IPS-15b (cell line): ENCODE results near the gene CYTH1.

Experiments
- H3K27me3 ChIP-seq: one replicate; pipeline ENCODE4 v1.6.1; 2013; ENCODE audit warnings: low read length; ENCODE audit not compliant: control insufficient read depth, insufficient read depth
- H3K36me3 ChIP-seq: one replicate; pipeline ENCODE4 v1.6.1; 2013; ENCODE audit warnings: low read length; ENCODE audit not compliant: control insufficient read depth, insufficient read depth
- H3K4me1 ChIP-seq: one replicate; pipeline ENCODE4 v1.6.1; 2013; ENCODE audit warnings: mild to moderate bottlenecking, low read length; ENCODE audit not compliant: control insufficient read depth, insufficient read depth
- H3K4me3 ChIP-seq: one replicate; pipeline ENCODE4 v1.5.1; 2013; ENCODE audit warnings: low read depth, low read length
- H3K9ac ChIP-seq: one replicate; pipeline ENCODE4 v1.6.1; 2013; ENCODE audit warnings: low read depth, mild to moderate bottlenecking, low read length
- H3K9me3 ChIP-seq: one replicate; pipeline ENCODE4 v1.6.1; 2013; ENCODE audit warnings: mild to moderate bottlenecking, low read length; ENCODE audit not compliant: control insufficient read depth, insufficient read depth

Gene CYTH1

GRCh38 chr17:78683408-78683961, 98.6 kb downstream of the CYTH1 start:
- Histone ChIP-seq H3K4me3 (no peak overlapping the region), H3K27me3 (no peaks in the 10 kb centered on the region), H3K9me3 (no peaks in the 10 kb centered on the region), H3K9ac (no peak overlapping the region), H3K36me3 (peaks cover 5% of the 10 kb centered on the region), H3K4me1 (peaks cover 3% of the 10 kb centered on the region)

- Histone ChIP-seq H3K4me1 (peaks cover 3% of the 10 kb centered on the region), H3K36me3 (peaks cover 5% of the 10 kb centered on the region), H3K4me3 (no peak overlapping the region), H3K9me3 (no peaks in the 10 kb centered on the region), H3K27me3 (no peaks in the 10 kb centered on the region), H3K9ac (no peak overlapping the region)
Measured at GRCh38 chr17:78682363-78682762, 99.7 kb downstream of the CYTH1 start.

GRCh38 chr17:78680436-78680835, 101.6 kb downstream of the CYTH1 start:
- H3K9me3 ChIP-seq: no peaks in the 10 kb centered on the region
- no peak overlapping the region for H3K9ac ChIP-seq
- peaks cover 8% of the 10 kb centered on the region for H3K36me3 ChIP-seq
- no peaks in the 10 kb centered on the region for H3K4me1 ChIP-seq
- H3K4me3 ChIP-seq: no peak overlapping the region
- no peaks in the 10 kb centered on the region for H3K27me3 ChIP-seq

DNA sequence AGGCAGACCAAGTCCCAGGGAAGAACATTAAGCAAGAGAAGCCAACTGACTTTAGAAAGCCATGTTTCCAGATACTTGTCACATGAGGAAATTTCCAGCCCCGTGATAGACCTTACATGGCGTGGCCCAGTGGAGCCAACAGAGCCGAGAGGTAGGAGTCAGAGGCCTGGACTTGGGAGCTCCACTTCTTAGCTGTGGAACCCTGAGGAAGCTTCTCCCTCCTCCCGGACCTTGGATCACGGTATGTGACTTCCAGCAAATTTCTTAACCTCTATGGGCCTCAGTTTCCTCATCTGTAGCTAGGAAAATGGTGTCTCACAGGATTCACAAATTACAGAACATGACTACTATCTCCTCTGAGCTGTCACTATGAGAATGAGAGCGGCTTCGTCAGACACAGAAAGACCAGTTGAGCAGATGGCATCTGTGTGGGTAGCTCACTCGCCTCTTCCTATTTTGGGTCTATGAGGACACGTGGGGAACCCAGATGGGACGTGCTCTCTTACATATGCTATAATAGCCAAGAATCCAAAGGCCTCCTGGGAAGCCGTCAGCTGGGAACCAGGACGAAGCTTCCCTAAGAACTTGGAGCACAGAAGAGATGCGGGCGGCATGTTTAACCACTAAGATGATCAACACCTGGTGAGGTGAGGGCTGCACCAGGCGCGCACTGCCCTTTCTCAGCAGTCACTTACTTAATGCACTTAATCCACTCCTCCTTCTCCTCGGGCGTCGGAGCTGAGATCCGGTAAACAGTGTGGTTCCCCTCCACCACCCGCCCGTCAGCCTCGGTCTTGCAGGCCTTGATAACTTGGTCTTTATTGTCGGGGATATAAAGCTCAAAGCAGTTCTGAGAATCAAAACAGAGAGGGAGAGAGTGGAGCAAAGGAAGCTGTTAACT, 102.3 kb downstream of the CYTH1 start:
- Histone ChIP-seq H3K4me3 (no peak overlapping the region), H3K4me1 (no peaks in the 10 kb centered on the region), H3K9ac (no peak overlapping the region), H3K9me3 (no peaks in the 10 kb centered on the region), H3K36me3 (peaks cover 10% of the 10 kb centered on the region), H3K27me3 (no peaks in the 10 kb centered on the region)

DNA sequence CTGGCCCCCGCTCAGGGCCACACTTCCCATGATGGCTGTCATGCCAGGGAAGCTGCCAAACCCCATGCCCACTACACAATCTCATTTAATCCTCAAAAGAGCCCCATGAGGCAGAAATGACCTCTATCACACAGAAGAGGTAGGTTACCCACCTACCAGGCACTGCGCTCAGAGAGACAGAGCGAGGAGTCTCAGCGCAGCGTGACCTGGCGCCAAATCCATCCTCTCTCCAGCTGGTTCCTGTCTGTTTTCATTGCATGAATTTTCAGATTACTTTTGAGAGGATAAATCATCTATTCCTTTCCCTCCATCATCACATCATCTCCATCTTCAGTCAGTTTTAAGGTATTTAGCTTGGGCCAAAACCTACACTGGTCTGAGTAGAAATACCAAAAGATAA, 103.4 kb downstream of the CYTH1 start:
- peaks cover 10% of the 10 kb centered on the region for H3K36me3 ChIP-seq
- no peaks in the 10 kb centered on the region for H3K4me1 ChIP-seq
- H3K27me3 ChIP-seq: no peaks in the 10 kb centered on the region
- no peaks in the 10 kb centered on the region for H3K9me3 ChIP-seq
- no peak overlapping the region for H3K4me3 ChIP-seq
- H3K9ac ChIP-seq: no peak overlapping the region

DNA sequence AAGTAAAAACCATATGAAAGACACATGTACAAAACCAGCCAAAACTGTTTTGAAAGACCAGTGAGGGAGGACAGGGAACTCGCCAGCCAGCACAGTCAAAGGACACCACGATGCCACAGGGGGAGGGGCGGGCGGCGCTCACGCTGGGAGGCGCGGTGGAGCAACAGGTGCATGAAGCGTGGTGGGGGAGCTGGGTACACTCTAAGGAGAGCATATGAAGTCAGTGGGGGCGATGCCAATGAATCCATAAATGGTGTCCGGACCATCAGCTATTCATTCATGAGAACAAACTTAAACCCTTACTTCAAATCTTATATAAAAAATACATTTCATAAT, 103.9 kb downstream of the CYTH1 start:
- Histone ChIP-seq H3K27me3 (no peaks in the 10 kb centered on the region), H3K4me1 (no peaks in the 10 kb centered on the region), H3K9ac (no peak overlapping the region), H3K9me3 (no peaks in the 10 kb centered on the region), H3K36me3 (peaks cover 10% of the 10 kb centered on the region), H3K4me3 (no peak overlapping the region)

DNA sequence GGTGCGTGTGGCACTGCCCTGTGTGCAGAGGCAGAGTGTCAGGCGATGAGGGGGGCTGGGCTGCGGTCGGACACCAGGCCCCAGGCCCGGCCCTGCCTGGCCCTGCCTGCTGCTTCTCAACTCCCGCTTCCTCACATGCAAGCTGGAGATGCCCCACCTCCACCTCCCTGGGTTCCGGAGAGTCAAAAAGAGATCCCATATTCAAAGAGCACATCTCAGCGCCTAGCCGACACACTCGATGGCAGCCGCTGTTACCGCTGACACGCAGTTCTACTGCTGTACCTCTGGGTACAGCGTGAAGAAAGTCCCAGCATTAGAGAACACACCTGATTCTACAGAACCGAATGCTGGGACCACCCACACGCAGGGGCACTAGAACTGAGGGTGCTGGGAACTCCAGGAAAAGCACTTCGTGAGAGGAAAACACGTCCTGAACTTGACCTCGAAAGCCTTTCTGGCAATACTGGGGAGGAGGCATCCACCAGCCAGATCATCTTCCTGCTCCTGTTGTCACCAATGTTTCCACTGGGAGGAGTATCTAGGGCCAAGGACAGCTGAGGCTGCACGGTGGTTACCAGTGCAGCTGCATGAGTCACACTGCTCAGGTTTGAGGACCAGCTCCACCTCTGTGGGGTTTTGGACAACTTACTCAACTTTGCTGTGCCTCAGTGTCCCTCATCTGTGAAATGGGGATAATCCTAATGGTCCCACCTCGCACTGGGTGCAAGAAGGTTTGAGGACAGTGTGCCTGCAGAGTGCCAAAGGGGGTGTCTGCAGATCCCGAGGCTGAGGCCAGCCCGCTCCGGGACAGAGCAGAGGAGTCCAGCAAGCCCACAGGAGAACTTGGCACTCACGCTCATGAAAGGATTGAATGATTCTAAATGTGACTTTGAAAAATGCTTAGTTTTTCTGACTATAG, 104.5 kb downstream of the CYTH1 start:
- H3K4me3 ChIP-seq: no peak overlapping the region

GRCh38 chr17:78676412-78677302, 105.4 kb downstream of the CYTH1 start:
- no peaks in the 10 kb centered on the region for H3K4me1 ChIP-seq
- no peaks in the 10 kb centered on the region for H3K27me3 ChIP-seq
- H3K9ac ChIP-seq: no peak overlapping the region
- H3K9me3 ChIP-seq: no peaks in the 10 kb centered on the region
- H3K4me3 ChIP-seq: no peak overlapping the region
- H3K36me3 ChIP-seq: peaks cover 10% of the 10 kb centered on the region

More for the DNA sequence above, 104.5 kb downstream of the CYTH1 start:
- Histone ChIP-seq H3K4me1 (no peaks in the 10 kb centered on the region), H3K9ac (no peak overlapping the region), H3K9me3 (no peaks in the 10 kb centered on the region), H3K36me3 (peaks cover 10% of the 10 kb centered on the region), H3K27me3 (no peaks in the 10 kb centered on the region)

DNA sequence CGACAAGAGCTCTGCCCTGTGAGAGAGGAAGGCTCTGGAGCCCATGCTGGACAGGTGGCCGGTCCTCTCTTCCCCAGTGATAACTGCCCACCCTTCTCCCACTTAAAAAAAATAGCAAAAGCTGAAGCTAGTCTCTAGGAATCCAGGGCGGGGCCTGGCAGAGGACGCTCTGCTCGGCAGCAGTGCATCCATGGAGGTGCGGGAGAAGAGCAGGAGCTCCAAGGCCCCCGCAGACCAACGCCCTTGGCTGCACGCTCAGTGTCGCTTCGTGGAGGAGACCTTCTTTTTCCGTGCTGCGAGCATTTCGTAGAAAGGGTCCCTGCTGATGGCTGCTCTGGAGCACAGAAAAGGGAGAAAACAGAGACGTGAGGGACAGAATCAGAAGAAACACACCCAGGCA, 106.2 kb downstream of the CYTH1 start:
- no peak overlapping the region for H3K4me3 ChIP-seq

GRCh38 chr17:78675316-78675616, 106.8 kb downstream of the CYTH1 start:
- Histone ChIP-seq H3K9me3 (no peaks in the 10 kb centered on the region), H3K4me3 (no peak overlapping the region), H3K9ac (no peak overlapping the region), H3K27me3 (no peaks in the 10 kb centered on the region), H3K36me3 (peaks cover 10% of the 10 kb centered on the region), H3K4me1 (no peaks in the 10 kb centered on the region)

More for the DNA sequence above, 106.2 kb downstream of the CYTH1 start:
- peaks cover 10% of the 10 kb centered on the region for H3K36me3 ChIP-seq
- H3K27me3 ChIP-seq: no peaks in the 10 kb centered on the region
- no peaks in the 10 kb centered on the region for H3K4me1 ChIP-seq
- no peak overlapping the region for H3K9ac ChIP-seq
- no peaks in the 10 kb centered on the region for H3K9me3 ChIP-seq
